A549 (cell line): ENCODE measurements around the gene PGC. TPM values are rescaled to one million over a fixed set of nuclear protein-coding genes. Genes with fewer than 3 reads are reported as not detected.

Experiments
- ATAC-seq, 2 experiments: fragments of 200-7000 bp in 1 of 2; fragments of >200 bp in 1 of 2; cut with Nextera tagmentation in 1 of 2; cut with Tn5 transposase in 1 of 2; 3 replicates each; pipeline versions ENCODE4 v1.8.0 to v1.9.1; 2018 to 2020; ENCODE audit warnings: mild to moderate bottlenecking in 1 of 2, moderate library complexity in 1 of 2
- CTCF ChIA-PET: fragments of 300-600 bp; sonication (Branson Sonifier 250); formaldehyde crosslinking; extraction: SDS; loops from one replicate; lab custom pipeline; 2021; ENCODE audit warnings: antibody characterized with exemption, inconsistent platforms; lab: Yijun Ruan, JAX
- POLR2A ChIA-PET: fragments of 350-600 bp; formaldehyde crosslinking; extraction: SDS; loops from one replicate; lab custom pipeline; 2021; ENCODE audit warnings: antibody characterized with exemption, inconsistent platforms; lab: Yijun Ruan, JAX
- DNase-seq, 2 experiments: peaks; one replicate each; pipeline versions ENCODE4 v3.0.0 to v3.0.0-alpha.2; 2011 to 2016; ENCODE audit warnings: low read depth in 1 of 2, low spot score in 1 of 2
- FAIRE-seq: peaks from 2 replicates; lab custom pipeline; 2011; peaks lifted over from hg19 to GRCh38; lab: Jason Lieb, UNC
- H3K27ac ChIP-seq, 2 experiments: fragments of >200 bp; sonication (Bioruptor Twin); formaldehyde crosslinking; 3 replicates each; pipeline ENCODE4 v1.5.1; 2016 to 2017
- H3K4me1 ChIP-seq: fragments of >200 bp; sonication (Bioruptor Twin); formaldehyde crosslinking; 3 replicates; pipeline ENCODE4 v1.6.1; 2016
- H3K4me2 ChIP-seq: fragments of >200 bp; sonication (Bioruptor Twin); formaldehyde crosslinking; 3 replicates; pipeline ENCODE4 v1.6.1; 2016
- H3K4me3 ChIP-seq: fragments of >200 bp; sonication (Bioruptor Twin); formaldehyde crosslinking; 3 replicates; pipeline ENCODE4 v1.5.1; 2016
- H3K9me3 ChIP-seq: fragments of >200 bp; sonication (Bioruptor Twin); formaldehyde crosslinking; 3 replicates; pipeline ENCODE4 v1.6.1; 2016
- BHLHE40 ChIP-seq: IDR thresholded peaks from 2 replicates; pipeline ENCODE4 v1.6.1; 2012; ENCODE audit warnings: low read depth, low read length, inconsistent platforms
- CEBPB ChIP-seq, 2 experiments: fragments of >200 bp in 1 of 2; sonication (Bioruptor Twin) in 1 of 2; formaldehyde crosslinking in 1 of 2; IDR thresholded peaks; 2 replicates each; pipeline ENCODE4 v1.6.1; 2012 to 2016
- EHF ChIP-seq: fragments of 250-450 bp; sonication (Bioruptor Pico); IDR thresholded peaks from 2 replicates; pipeline ENCODE4 v1.5.0; 2020; ENCODE audit warnings: mild to moderate bottlenecking
- EHMT2 ChIP-seq: fragments of 200-600 bp; sonication (generic); IDR thresholded peaks from 2 replicates; pipeline ENCODE4 v1.6.1; 2016; ENCODE audit warnings: antibody characterized with exemption, low read depth, mild to moderate bottlenecking, moderate library complexity
- FOSB ChIP-seq: fragments of 250-450 bp; sonication (Bioruptor Pico); IDR thresholded peaks from 2 replicates; pipeline ENCODE4 v1.5.0; 2020; ENCODE audit warnings: mild to moderate bottlenecking, moderate library complexity
- HDAC2 ChIP-seq: fragments of 200-600 bp; sonication (generic); IDR thresholded peaks from 2 replicates; pipeline ENCODE4 v1.6.1; 2016
- HOXB13 ChIP-seq: fragments of 250-450 bp; sonication (Bioruptor Pico); IDR thresholded peaks from 2 replicates; pipeline ENCODE4 v1.5.0; 2020; ENCODE audit warnings: low read depth, mild to moderate bottlenecking, moderate library complexity
- HOXB5 ChIP-seq: fragments of 250-450 bp; sonication (Bioruptor Pico); IDR thresholded peaks from 2 replicates; pipeline ENCODE4 v1.5.0; 2020; ENCODE audit warnings: mild to moderate bottlenecking, moderate library complexity
- KDM5A ChIP-seq: fragments of 200-600 bp; sonication (generic); IDR thresholded peaks from 2 replicates; pipeline ENCODE4 v1.6.1; 2016; ENCODE audit warnings: antibody characterized with exemption, mild to moderate bottlenecking
- MAFK ChIP-seq: fragments of 450-650 bp; IDR thresholded peaks from 2 replicates; pipeline ENCODE4 v1.6.1; 2014; ENCODE audit not compliant: partially characterized antibody
- MAZ ChIP-seq: fragments of 150-350 bp; IDR thresholded peaks from 2 replicates; pipeline ENCODE4 v1.6.1; 2014; ENCODE audit warnings: antibody characterized with exemption, low read depth, low read length, borderline replicate concordance
- MYC ChIP-seq: IDR thresholded peaks from 2 replicates; pipeline ENCODE4 v1.6.1; 2012; ENCODE audit warnings: mild to moderate bottlenecking, inconsistent platforms, low read length, improper control_type of control experiment, borderline replicate concordance
- NFE2L2 ChIP-seq: fragments of 150-350 bp; conservative IDR thresholded peaks from 2 replicates; pipeline ENCODE4 v1.6.1; 2014; ENCODE audit warnings: low read length
- NPAS2 ChIP-seq: fragments of 250-450 bp; sonication (Bioruptor Pico); IDR thresholded peaks from 2 replicates; pipeline ENCODE4 v1.8.0; 2022; ENCODE audit warnings: mild to moderate bottlenecking, moderate library complexity, borderline replicate concordance
- NR3C1 ChIP-seq: fragments of >200 bp; sonication (Bioruptor Twin); formaldehyde crosslinking; IDR thresholded peaks from 3 replicates; pipeline ENCODE4 v1.6.1; 2017
- POLR2AphosphoS2 ChIP-seq: conservative IDR thresholded peaks from 2 replicates; pipeline ENCODE4 v1.6.1; 2012; ENCODE audit warnings: low read length, improper control_type of control experiment, inconsistent platforms
- RAD21 ChIP-seq, 2 experiments: fragments of >200 bp in 1 of 2; sonication (Bioruptor Twin) in 1 of 2; formaldehyde crosslinking in 1 of 2; IDR thresholded peaks in 1 of 2; conservative IDR thresholded peaks in 1 of 2; 2 replicates in 1 of 2; 3 replicates in 1 of 2; pipeline ENCODE4 v1.6.1; 2012 to 2018; ENCODE audit warnings: inconsistent platforms in 1 of 2
- RFX5 ChIP-seq: fragments of 450-650 bp; IDR thresholded peaks from 2 replicates; pipeline ENCODE4 v1.7.1; 2014; ENCODE audit warnings: antibody characterized with exemption, mild to moderate bottlenecking, moderate library complexity
- ZC3H11A ChIP-seq: fragments of 450-650 bp; IDR thresholded peaks from 2 replicates; pipeline ENCODE4 v1.6.1; 2014; ENCODE audit warnings: antibody characterized with exemption, mild to moderate bottlenecking
- WGBS: methylation state at CpG from one replicate; pipeline ENCODE4 v1.1.6; 2017; ENCODE audit errors: missing lambda C conversion rate; 5-methylcytosine and 5-hydroxymethylcytosine counted together
- polyA plus RNA-seq, 4 experiments: library from polyadenylated mRNA; depleted of rRNA in 3 of 4; stranded (reverse); fragments of >200 nt; fragmentation: RNase III in 1 of 4; extraction: RNeasy Plus Mini Kit Qiagen cat#74134 plus additional on column Dnase treatment in 1 of 4; gene quantifications; 2 replicates in 3 of 4; 3 replicates in 1 of 4; pipeline ENCODE4 v1.2.3, GENCODE V29; 2011 to 2017
- TF ChIP-seq, protein P1 (sequence below): IDR thresholded peaks from 2 replicates; pipeline ENCODE4 v1.6.1; 2012; ENCODE audit warnings: low read depth, borderline replicate concordance
- TF ChIP-seq, protein P2 (sequence below): IDR thresholded peaks from 2 replicates; pipeline ENCODE4 v1.6.1; 2012
- TF ChIP-seq, protein P3 (sequence below): fragments of 450-650 bp; IDR thresholded peaks from 2 replicates; pipeline ENCODE4 v1.6.1; 2014; ENCODE audit warnings: antibody characterized with exemption
- TF ChIP-seq, protein P4 (sequence below): fragments of 150-350 bp; IDR thresholded peaks from 2 replicates; pipeline ENCODE4 v1.6.1; 2014; ENCODE audit warnings: low read depth, mild to moderate bottlenecking, low read length

PGC gene
- polyA plus RNA-seq, 2 of the 4 experiments (the other 2 are of a cell fraction) = not detected

- CTCF ChIA-PET = interaction anchor here (1.3 to 1.6 kb wide), 4 partner anchors 36 to 58 kb away, joined by 3 to 11 read pairs (median 4); partner anchors contain the start of gene TOMM6
- Histone ChIP-seq H3K4me3 (no peak overlapping the region), H3K4me2 (peak overlapping the region; percentile 42), H3K4me1 (peaks cover 19% of the 10 kb centered on the region), H3K27ac (0 out of 6 replicates have a peak overlapping the region, but pooled peaks of 1 of the 2 experiments have one; percentile 30), H3K9me3 (no peaks in the 10 kb centered on the region)
- DNase-seq = peak in 1 of 2 experiments; percentile 35
- POLR2A ChIA-PET = no interaction called here
- TF ChIP-seq, protein P1, sequence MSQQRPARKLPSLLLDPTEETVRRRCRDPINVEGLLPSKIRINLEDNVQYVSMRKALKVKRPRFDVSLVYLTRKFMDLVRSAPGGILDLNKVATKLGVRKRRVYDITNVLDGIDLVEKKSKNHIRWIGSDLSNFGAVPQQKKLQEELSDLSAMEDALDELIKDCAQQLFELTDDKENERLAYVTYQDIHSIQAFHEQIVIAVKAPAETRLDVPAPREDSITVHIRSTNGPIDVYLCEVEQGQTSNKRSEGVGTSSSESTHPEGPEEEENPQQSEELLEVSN = no peak
- no peak for TF ChIP-seq MAFK
- no peak for TF ChIP-seq MAZ
- TF ChIP-seq RAD21 (conservative IDR thresholded peaks at IDR 0.05 in 1 of 2, IDR thresholded peaks at IDR 0.05 in 1 of 2) = no peak
- TF ChIP-seq EHF (CRISPR knock-in tag) = no peak
- no peak for TF ChIP-seq KDM5A
- no peak for TF ChIP-seq HDAC2
- no peak for TF ChIP-seq MYC
- no peak for TF ChIP-seq FOSB
- TF ChIP-seq, protein P2, sequence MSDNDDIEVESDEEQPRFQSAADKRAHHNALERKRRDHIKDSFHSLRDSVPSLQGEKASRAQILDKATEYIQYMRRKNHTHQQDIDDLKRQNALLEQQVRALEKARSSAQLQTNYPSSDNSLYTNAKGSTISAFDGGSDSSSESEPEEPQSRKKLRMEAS = no peak
- WGBS = 74% methylated on average over 20 of the region's 20 CpGs
- ATAC-seq = peak in 1 of 2 experiments; percentile 42; a peak in 3 of 6 replicates
- FAIRE-seq = no peak
Observed at GRCh38 chr6:41741625-41742490, 5.3 kb downstream of the PGC start.

DNA sequence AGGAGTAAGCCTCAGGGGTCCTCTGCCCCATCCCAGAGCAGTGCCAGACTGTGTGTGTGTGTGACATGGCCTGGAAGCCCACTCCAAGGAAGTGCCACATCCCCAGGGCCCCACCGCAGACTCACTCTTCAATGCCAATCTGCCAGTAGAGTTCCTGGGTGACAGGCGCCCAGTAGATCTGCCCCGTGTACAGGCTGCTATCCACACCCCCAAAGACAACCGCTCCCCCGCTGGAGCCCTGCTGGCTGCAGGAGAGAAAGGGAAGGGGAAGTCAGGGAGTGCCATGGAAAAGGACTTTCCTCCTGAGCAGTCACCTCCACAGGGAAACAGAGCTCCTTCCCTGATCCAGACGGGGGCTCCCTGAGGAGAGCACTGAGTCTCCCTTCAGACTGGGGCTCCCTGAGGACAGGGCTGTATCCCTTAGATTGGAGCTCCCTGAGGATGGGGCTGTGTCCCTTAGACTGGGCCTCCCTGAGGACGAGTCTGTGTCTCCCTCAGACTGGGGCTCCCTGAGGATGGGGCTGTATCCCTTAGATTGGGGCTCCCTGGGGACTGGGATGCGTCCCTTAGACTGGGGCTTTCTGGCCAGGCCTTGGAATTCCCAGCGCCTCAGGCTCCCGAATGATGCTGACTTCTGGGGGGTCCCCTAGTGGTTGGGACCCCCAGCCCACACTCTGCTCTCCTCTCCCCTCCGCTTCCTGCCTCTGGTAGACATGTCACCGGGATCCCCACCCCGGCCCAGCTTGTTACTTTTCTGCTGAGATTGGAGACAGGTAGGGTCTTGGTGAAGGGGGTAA is 6.6 kb downstream of the PGC start:
- no peak for DNase-seq
- ChIA-PET CTCF (interaction anchor here (0.7 to 1.6 kb wide), 5 partner anchors 16 to 57 kb away, joined by 3 to 11 read pairs (median 4); no protein-coding TSS in a partner anchor), POLR2A (no interaction called here)
- H3K4me3 ChIP-seq = no peak overlapping the region
- 86% methylated on average over 11 of the region's 13 CpGs for WGBS
- no peak for FAIRE-seq
- no peak for ATAC-seq
- TF ChIP-seq NR3C1 = no peak
- TF ChIP-seq HOXB5 (CRISPR knock-in tag) = no peak
- no peak for TF ChIP-seq NPAS2 (CRISPR knock-in tag)
- TF ChIP-seq, protein P3, sequence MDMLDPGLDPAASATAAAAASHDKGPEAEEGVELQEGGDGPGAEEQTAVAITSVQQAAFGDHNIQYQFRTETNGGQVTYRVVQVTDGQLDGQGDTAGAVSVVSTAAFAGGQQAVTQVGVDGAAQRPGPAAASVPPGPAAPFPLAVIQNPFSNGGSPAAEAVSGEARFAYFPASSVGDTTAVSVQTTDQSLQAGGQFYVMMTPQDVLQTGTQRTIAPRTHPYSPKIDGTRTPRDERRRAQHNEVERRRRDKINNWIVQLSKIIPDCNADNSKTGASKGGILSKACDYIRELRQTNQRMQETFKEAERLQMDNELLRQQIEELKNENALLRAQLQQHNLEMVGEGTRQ = no peak
- no peak for TF ChIP-seq RFX5
- TF ChIP-seq, protein P4, sequence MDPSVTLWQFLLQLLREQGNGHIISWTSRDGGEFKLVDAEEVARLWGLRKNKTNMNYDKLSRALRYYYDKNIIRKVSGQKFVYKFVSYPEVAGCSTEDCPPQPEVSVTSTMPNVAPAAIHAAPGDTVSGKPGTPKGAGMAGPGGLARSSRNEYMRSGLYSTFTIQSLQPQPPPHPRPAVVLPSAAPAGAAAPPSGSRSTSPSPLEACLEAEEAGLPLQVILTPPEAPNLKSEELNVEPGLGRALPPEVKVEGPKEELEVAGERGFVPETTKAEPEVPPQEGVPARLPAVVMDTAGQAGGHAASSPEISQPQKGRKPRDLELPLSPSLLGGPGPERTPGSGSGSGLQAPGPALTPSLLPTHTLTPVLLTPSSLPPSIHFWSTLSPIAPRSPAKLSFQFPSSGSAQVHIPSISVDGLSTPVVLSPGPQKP = no peak
- no peak for TF ChIP-seq CEBPB (IDR thresholded peaks at IDR 0.05)
- no peaks in the 10 kb centered on the region for H3K9me3 ChIP-seq
- H3K4me1 ChIP-seq = peaks cover 30% of the 10 kb centered on the region
- no peak overlapping the region for H3K4me2 ChIP-seq
- peak overlapping the region; percentile 27 to 37; a peak in 3 of 6 replicates for H3K27ac ChIP-seq

DNA sequence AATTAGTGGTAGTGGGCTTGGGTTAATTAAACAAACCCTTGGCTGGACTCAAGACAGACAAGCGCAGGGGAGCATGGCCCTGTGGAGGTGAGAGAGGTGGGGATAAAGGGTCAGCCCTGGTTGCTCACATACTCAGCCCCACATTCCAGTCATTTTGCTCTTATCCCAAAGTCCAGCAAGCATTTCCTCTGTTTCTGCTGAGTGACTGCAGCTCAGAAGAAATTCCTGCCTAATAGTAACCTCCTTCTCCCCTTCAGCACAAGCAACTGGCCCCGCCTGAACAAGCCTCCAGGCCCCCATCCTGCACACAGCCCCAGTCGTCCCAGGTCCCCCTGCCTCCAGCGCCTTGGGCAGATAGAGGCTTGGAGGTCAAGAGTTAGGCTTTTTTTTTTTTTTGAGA is 8.2 kb downstream of the PGC start:
- Histone ChIP-seq H3K4me2 (no peak overlapping the region), H3K27ac (no peak overlapping the region), H3K4me3 (no peak overlapping the region), H3K9me3 (no peaks in the 10 kb centered on the region), H3K4me1 (peaks cover 30% of the 10 kb centered on the region)
- TF ChIP-seq HOXB13 (CRISPR knock-in tag) = no peak
- no peak for TF ChIP-seq MYC
- TF ChIP-seq NFE2L2 = no peak
- no peak for TF ChIP-seq EHMT2
- TF ChIP-seq ZC3H11A = no peak
- TF ChIP-seq BHLHE40 = no peak
- TF ChIP-seq POLR2AphosphoS2 = no peak
- ATAC-seq = no peak
- no peak for DNase-seq
- POLR2A ChIA-PET = no interaction called here
- FAIRE-seq = no peak
- WGBS = 80% methylated on average over 4 of the region's 4 CpGs
- CTCF ChIA-PET = interaction anchor here (0.7 to 1.3 kb wide), 2 partner anchors 33 to 371 kb away, joined by 3 read pairs; no protein-coding TSS in a partner anchor
